Endothelial cell of umbilical vein (primary cell): Measurements from ENCODE around the gene GALNT1.

Source experiments
- CTCF ChIP-seq, 2 donors: IDR thresholded peaks; 1 replicate in 1 of 2; 2 replicates in 1 of 2; pipeline ENCODE4 v1.5.1; 2011; ENCODE audit warnings: low read length in 2 of 2, mild to moderate bottlenecking in 2 of 2, moderate library complexity in 2 of 2, control low read depth in 1 of 2, inconsistent platforms in 1 of 2, low read depth in 1 of 2; ENCODE audit not compliant: insufficient read depth in 1 of 2; ENCODE audit errors: extremely low read depth in 1 of 2
- EZH2 ChIP-seq: IDR thresholded peaks from 2 replicates; pipeline ENCODE4 v1.6.1; 2012; ENCODE audit warnings: borderline replicate concordance, low read depth, mild to moderate bottlenecking, moderate library complexity, low read length, inconsistent platforms; ENCODE audit not compliant: severe bottlenecking
- JUN ChIP-seq: IDR thresholded peaks from 2 replicates; pipeline ENCODE4 v1.6.1; 2011; ENCODE audit warnings: borderline replicate concordance, low read depth; ENCODE audit not compliant: insufficient read length, insufficient read depth
- POLR2A ChIP-seq: IDR thresholded peaks from 2 replicates; pipeline ENCODE4 v1.6.1; 2012; ENCODE audit warnings: low read depth, mild to moderate bottlenecking, control low read depth, low read length
- TF ChIP-seq, protein P1 (sequence below): IDR thresholded peaks from 2 replicates; pipeline ENCODE4 v1.6.1; 2011; ENCODE audit not compliant: insufficient read depth, insufficient read length

GRCh38 chr18:35597758-35598157 lies 16.2 kb downstream of the GALNT1 start:
- TF ChIP-seq CTCF (IDR thresholded peaks at IDR 0.05; ENCODE audit: extremely low read depth in 1 of 2, insufficient read depth in 1 of 2, low read depth in 1 of 2, low read length in 2 of 2): no peak
- TF ChIP-seq, protein P1, sequence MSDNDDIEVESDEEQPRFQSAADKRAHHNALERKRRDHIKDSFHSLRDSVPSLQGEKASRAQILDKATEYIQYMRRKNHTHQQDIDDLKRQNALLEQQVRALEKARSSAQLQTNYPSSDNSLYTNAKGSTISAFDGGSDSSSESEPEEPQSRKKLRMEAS: no peak
- no peak for TF ChIP-seq JUN
- no peak for TF ChIP-seq EZH2
- no peak for TF ChIP-seq POLR2A
